Measurements from ENCODE around the gene PFDN1. TPM values are rescaled to one million over a fixed set of nuclear protein-coding genes. Genes with fewer than 3 reads are reported as not detected.

PFDN1 gene
- total and polyA plus RNA-seq, 4 donors = 14.0 to 30.8 (median 20.7) TPM

DNA sequence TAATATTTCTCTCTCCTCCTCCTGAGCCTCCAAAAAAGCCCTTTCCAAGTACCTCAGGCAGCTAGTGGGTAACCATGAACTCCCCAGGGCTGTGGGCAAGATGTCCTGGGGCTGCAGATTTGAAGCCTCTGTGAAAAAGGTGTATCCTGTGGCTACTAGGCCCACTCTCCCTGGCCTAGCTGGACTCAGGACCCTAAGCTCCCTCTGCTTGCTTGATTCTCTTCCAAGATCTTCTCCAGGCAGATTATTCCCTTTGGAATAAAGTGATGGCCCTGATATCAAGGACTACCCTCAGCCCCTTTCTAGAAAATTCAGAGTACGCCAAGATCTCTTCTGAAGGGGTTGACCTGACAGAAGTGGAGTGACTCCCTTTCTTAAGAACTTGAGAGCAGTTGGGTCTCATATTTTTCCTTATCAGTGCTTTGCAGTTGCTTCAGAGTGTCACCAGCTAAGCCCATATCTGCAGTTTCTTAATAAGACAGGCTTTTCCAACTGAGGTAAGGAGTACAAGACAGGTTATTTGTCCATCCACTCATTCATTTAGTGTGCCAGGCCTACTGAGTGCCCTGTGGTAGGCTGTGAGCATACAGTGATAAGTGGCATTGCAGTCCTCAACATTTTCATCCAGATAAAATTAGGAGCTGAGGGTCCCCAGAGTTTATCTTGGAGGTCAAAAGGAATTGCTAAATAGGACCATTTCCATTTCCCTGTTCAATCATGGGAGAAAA lies 85.4 kb downstream of the PFDN1 start:
- TF ChIP-seq TAF1 (conservative IDR thresholded peaks at IDR 0.05) = no peak
- Histone ChIP-seq H3K9me3 (ENCODE audit: control insufficient read depth in 4 of 4, low read length in 3 of 4) (no peaks in the 10 kb centered on the region), H3K4me1 (ENCODE audit: control insufficient read depth in 4 of 4, insufficient read depth in 4 of 4, low read length in 3 of 4) (peaks cover 11 to 46% (median 31%) of the 10 kb centered on the region in 4 donors), H3K27me3 (ENCODE audit: control insufficient read depth in 4 of 4, insufficient read depth in 4 of 4, low read length in 3 of 4) (no peaks in the 10 kb centered on the region), H3K4me3 (ENCODE audit: low read depth in 1 of 3, low read length in 3 of 3) (no peak overlapping the region), H3K27ac (ENCODE audit: low read depth in 1 of 2, low read length in 2 of 2) (no peak overlapping the region), H3K9ac (ENCODE audit: low read depth in 1 of 2, low read length in 2 of 2) (no peak overlapping the region), H3K36me3 (ENCODE audit: control insufficient read depth in 4 of 4, insufficient read depth in 3 of 4, low read depth in 1 of 4, low read length in 3 of 4) (no peaks in the 10 kb centered on the region)
- 95% methylated on average over 1 of the region's 1 CpG for WGBS
- DNase-seq (ENCODE audit: low spot score) = no peak

DNA sequence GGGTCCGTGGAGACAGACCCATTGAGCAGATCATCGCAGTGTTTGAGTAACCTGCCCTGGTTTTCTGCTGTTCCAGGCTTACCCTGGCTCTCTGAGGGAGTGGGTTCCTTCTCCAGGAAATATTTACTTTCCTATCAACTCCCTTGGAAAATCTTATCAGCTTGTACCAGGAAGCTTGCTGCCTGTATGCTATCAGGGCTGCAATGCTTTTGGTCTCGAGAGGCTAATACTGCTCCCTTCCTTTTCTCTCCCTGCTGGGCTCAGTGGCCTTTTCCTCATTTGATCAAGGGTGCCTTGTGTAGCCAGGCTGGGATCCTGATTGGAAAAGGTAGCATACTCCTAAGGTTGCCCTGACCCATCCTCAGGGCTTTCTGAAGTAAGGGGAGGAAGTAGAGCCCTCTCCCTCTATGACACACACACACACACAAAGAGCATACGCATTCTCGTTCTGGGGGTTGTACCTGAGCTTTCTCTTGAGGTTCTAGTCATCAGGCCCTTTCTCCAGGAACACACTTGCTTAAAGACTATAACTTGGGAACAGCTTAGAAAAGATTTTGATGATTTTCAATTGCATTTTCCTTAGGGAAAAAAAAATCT lies 86.3 kb downstream of the PFDN1 start:
- H3K9me3 ChIP-seq (ENCODE audit: control insufficient read depth in 4 of 4, low read length in 3 of 4) = no peaks in the 10 kb centered on the region
- H3K4me3 ChIP-seq (ENCODE audit: low read depth in 1 of 3, low read length in 3 of 3) = no peak overlapping the region
- H3K4me1 ChIP-seq (ENCODE audit: control insufficient read depth in 4 of 4, insufficient read depth in 4 of 4, low read length in 3 of 4) = peaks cover 11 to 37% (median 25%) of the 10 kb centered on the region in 4 donors
- WGBS = 74% methylated on average over 5 of the region's 5 CpGs
- H3K27me3 ChIP-seq (ENCODE audit: control insufficient read depth in 4 of 4, insufficient read depth in 4 of 4, low read length in 3 of 4) = no peaks in the 10 kb centered on the region
- H3K27ac ChIP-seq (ENCODE audit: low read depth in 1 of 2, low read length in 2 of 2) = peak overlapping the region in 1 of 2 donors; percentile 19
- H3K36me3 ChIP-seq (ENCODE audit: control insufficient read depth in 4 of 4, insufficient read depth in 3 of 4, low read depth in 1 of 4, low read length in 3 of 4) = no peaks in the 10 kb centered on the region
- no peak overlapping the region for H3K9ac ChIP-seq (ENCODE audit: low read depth in 1 of 2, low read length in 2 of 2)
- no peak for DNase-seq (ENCODE audit: low spot score)
- TF ChIP-seq, protein P1, sequence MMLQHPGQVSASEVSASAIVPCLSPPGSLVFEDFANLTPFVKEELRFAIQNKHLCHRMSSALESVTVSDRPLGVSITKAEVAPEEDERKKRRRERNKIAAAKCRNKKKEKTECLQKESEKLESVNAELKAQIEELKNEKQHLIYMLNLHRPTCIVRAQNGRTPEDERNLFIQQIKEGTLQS (IDR thresholded peaks at IDR 0.05) = no peak
- TF ChIP-seq RAD21 (IDR thresholded peaks at IDR 0.05) = peak in 1 of 2 donors; percentile 8

DNA sequence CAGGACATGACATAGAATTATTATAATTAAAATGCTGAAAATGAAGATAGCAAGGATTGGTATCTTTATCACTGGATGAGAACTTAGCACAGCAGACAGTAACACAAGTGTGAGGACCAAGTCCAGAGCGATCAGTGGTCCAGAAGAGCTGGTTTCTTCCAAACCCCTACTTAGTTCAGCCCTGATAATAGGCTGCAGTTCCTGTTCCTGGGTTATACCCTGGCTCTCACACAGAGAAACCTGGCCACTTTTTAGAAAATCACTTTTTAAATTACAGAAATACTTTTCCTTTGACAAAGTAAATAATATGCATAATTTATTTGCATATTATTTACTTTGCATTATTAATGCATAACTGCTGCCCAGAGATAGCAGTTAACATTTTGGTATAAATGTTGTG lies 87.6 kb downstream of the PFDN1 start:
- H3K36me3 ChIP-seq (ENCODE audit: control insufficient read depth in 4 of 4, insufficient read depth in 3 of 4, low read depth in 1 of 4, low read length in 3 of 4) = no peaks in the 10 kb centered on the region
- no peak overlapping the region for H3K4me3 ChIP-seq (ENCODE audit: low read depth in 1 of 3, low read length in 3 of 3)
- H3K9me3 ChIP-seq (ENCODE audit: control insufficient read depth in 4 of 4, low read length in 3 of 4) = no peaks in the 10 kb centered on the region
- peaks cover 11 to 24% (median 22%) of the 10 kb centered on the region in 4 donors for H3K4me1 ChIP-seq (ENCODE audit: control insufficient read depth in 4 of 4, insufficient read depth in 4 of 4, low read length in 3 of 4)
- 94% methylated on average over 1 of the region's 1 CpG for WGBS
- H3K9ac ChIP-seq (ENCODE audit: low read depth in 1 of 2, low read length in 2 of 2) = no peak overlapping the region
- H3K27me3 ChIP-seq (ENCODE audit: control insufficient read depth in 4 of 4, insufficient read depth in 4 of 4, low read length in 3 of 4) = no peaks in the 10 kb centered on the region
- DNase-seq (ENCODE audit: low spot score) = no peak
- TF ChIP-seq HNF4G (IDR thresholded peaks at IDR 0.05) = no peak
- TF ChIP-seq, protein P1 (IDR thresholded peaks at IDR 0.05) = no peak
- TF ChIP-seq, protein P2, sequence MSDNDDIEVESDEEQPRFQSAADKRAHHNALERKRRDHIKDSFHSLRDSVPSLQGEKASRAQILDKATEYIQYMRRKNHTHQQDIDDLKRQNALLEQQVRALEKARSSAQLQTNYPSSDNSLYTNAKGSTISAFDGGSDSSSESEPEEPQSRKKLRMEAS (IDR thresholded peaks at IDR 0.05) = no peak
- no peak for TF ChIP-seq FOXA2 (IDR thresholded peaks at IDR 0.05)
- no peak for TF ChIP-seq JUND (IDR thresholded peaks at IDR 0.05)
- TF ChIP-seq, protein P3, sequence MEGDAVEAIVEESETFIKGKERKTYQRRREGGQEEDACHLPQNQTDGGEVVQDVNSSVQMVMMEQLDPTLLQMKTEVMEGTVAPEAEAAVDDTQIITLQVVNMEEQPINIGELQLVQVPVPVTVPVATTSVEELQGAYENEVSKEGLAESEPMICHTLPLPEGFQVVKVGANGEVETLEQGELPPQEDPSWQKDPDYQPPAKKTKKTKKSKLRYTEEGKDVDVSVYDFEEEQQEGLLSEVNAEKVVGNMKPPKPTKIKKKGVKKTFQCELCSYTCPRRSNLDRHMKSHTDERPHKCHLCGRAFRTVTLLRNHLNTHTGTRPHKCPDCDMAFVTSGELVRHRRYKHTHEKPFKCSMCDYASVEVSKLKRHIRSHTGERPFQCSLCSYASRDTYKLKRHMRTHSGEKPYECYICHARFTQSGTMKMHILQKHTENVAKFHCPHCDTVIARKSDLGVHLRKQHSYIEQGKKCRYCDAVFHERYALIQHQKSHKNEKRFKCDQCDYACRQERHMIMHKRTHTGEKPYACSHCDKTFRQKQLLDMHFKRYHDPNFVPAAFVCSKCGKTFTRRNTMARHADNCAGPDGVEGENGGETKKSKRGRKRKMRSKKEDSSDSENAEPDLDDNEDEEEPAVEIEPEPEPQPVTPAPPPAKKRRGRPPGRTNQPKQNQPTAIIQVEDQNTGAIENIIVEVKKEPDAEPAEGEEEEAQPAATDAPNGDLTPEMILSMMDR (IDR thresholded peaks at IDR 0.05; ENCODE audit: low read depth, low read length, missing input control) = no peak
- TF ChIP-seq HNF4A (conservative IDR thresholded peaks at IDR 0.05) = no peak
- no peak for TF ChIP-seq NR2F2 (IDR thresholded peaks at IDR 0.05)
- TF ChIP-seq RXRA (IDR thresholded peaks at IDR 0.05) = no peak
- TF ChIP-seq TAF1 (conservative IDR thresholded peaks at IDR 0.05) = no peak
- TF ChIP-seq FOXA1 (IDR thresholded peaks at IDR 0.05) = no peak
- TF ChIP-seq, protein P4, sequence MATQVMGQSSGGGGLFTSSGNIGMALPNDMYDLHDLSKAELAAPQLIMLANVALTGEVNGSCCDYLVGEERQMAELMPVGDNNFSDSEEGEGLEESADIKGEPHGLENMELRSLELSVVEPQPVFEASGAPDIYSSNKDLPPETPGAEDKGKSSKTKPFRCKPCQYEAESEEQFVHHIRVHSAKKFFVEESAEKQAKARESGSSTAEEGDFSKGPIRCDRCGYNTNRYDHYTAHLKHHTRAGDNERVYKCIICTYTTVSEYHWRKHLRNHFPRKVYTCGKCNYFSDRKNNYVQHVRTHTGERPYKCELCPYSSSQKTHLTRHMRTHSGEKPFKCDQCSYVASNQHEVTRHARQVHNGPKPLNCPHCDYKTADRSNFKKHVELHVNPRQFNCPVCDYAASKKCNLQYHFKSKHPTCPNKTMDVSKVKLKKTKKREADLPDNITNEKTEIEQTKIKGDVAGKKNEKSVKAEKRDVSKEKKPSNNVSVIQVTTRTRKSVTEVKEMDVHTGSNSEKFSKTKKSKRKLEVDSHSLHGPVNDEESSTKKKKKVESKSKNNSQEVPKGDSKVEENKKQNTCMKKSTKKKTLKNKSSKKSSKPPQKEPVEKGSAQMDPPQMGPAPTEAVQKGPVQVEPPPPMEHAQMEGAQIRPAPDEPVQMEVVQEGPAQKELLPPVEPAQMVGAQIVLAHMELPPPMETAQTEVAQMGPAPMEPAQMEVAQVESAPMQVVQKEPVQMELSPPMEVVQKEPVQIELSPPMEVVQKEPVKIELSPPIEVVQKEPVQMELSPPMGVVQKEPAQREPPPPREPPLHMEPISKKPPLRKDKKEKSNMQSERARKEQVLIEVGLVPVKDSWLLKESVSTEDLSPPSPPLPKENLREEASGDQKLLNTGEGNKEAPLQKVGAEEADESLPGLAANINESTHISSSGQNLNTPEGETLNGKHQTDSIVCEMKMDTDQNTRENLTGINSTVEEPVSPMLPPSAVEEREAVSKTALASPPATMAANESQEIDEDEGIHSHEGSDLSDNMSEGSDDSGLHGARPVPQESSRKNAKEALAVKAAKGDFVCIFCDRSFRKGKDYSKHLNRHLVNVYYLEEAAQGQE (IDR thresholded peaks at IDR 0.05) = no peak
- no peak for TF ChIP-seq EGR1 (IDR thresholded peaks at IDR 0.05; ENCODE audit: low read depth in 2 of 2)
- TF ChIP-seq, protein P5, sequence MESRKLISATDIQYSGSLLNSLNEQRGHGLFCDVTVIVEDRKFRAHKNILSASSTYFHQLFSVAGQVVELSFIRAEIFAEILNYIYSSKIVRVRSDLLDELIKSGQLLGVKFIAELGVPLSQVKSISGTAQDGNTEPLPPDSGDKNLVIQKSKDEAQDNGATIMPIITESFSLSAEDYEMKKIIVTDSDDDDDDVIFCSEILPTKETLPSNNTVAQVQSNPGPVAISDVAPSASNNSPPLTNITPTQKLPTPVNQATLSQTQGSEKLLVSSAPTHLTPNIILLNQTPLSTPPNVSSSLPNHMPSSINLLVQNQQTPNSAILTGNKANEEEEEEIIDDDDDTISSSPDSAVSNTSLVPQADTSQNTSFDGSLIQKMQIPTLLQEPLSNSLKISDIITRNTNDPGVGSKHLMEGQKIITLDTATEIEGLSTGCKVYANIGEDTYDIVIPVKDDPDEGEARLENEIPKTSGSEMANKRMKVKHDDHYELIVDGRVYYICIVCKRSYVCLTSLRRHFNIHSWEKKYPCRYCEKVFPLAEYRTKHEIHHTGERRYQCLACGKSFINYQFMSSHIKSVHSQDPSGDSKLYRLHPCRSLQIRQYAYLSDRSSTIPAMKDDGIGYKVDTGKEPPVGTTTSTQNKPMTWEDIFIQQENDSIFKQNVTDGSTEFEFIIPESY (IDR thresholded peaks at IDR 0.05) = no peak
- TF ChIP-seq RAD21 (IDR thresholded peaks at IDR 0.05) = no peak
- no peak for TF ChIP-seq SP1 (IDR thresholded peaks at IDR 0.05)
- no peak overlapping the region for H3K27ac ChIP-seq (ENCODE audit: low read depth in 1 of 2, low read length in 2 of 2)
